ENCODE data around the gene FOXP2.

The FOXP2 gene

GRCh38 chr7:114657279-114657678 is 242.7 kb downstream of the FOXP2 start:
- DNase-seq (ENCODE audit: low read depth), result no peak

- no peak for DNase-seq (ENCODE audit: low read depth)
Measured at GRCh38 chr7:114658216-114658615, 243.6 kb downstream of the FOXP2 start.

- DNase-seq (ENCODE audit: low read depth), result no peak
Measured at GRCh38 chr7:114659409-114660125, 245.0 kb downstream of the FOXP2 start.

- DNase-seq (ENCODE audit: low read depth), result no peak
Measured at GRCh38 chr7:114660126-114660486, 245.5 kb downstream of the FOXP2 start.

- DNase-seq (ENCODE audit: low read depth), result no peak
Measured at GRCh38 chr7:114660753-114661152, 246.1 kb downstream of the FOXP2 start.

- no peak for DNase-seq (ENCODE audit: low read depth)
Measured at GRCh38 chr7:114662002-114662677, 247.5 kb downstream of the FOXP2 start.

- no peak for DNase-seq (ENCODE audit: low read depth)
Measured at GRCh38 chr7:114663502-114663901, 248.9 kb downstream of the FOXP2 start.

GRCh38 chr7:114670676-114671075 is 256.1 kb downstream of the FOXP2 start:
- no peak for DNase-seq (ENCODE audit: low read depth)

- DNase-seq (ENCODE audit: low read depth), result no peak
Measured at GRCh38 chr7:114671563-114672123, 257.0 kb downstream of the FOXP2 start.

- no peak for DNase-seq (ENCODE audit: low read depth)
Measured at GRCh38 chr7:114678116-114678515, 263.5 kb downstream of the FOXP2 start.

- no peak for DNase-seq (ENCODE audit: low read depth)
Measured at GRCh38 chr7:114687238-114687637, 272.6 kb downstream of the FOXP2 start.

GRCh38 chr7:114688443-114689055 is 273.9 kb downstream of the FOXP2 start:
- no peak for DNase-seq (ENCODE audit: low read depth)

- no peak for DNase-seq (ENCODE audit: low read depth)
Measured at GRCh38 chr7:114689406-114689805, 274.8 kb downstream of the FOXP2 start.

GRCh38 chr7:114691605-114692004 is 277.0 kb downstream of the FOXP2 start:
- no peak for DNase-seq (ENCODE audit: low read depth)

- no peak for DNase-seq (ENCODE audit: low read depth)
Measured at GRCh38 chr7:114695182-114695581, 280.6 kb downstream of the FOXP2 start.

GRCh38 chr7:114700247-114700928 is 285.8 kb downstream of the FOXP2 start:
- DNase-seq (ENCODE audit: low read depth), result no peak

- DNase-seq (ENCODE audit: low read depth), result no peak
Measured at GRCh38 chr7:114703677-114704076, 289.1 kb downstream of the FOXP2 start.

- no peak for DNase-seq (ENCODE audit: low read depth)
Measured at GRCh38 chr7:114708646-114709045, 294.0 kb downstream of the FOXP2 start.

GRCh38 chr7:114710499-114710898 is 295.9 kb downstream of the FOXP2 start:
- no peak for DNase-seq (ENCODE audit: low read depth)

- no peak for DNase-seq (ENCODE audit: low read depth)
Measured at GRCh38 chr7:114711241-114711640, 296.6 kb downstream of the FOXP2 start.

GRCh38 chr7:114715907-114716306 is 301.3 kb downstream of the FOXP2 start:
- no peak for DNase-seq (ENCODE audit: low read depth)

- DNase-seq (ENCODE audit: low read depth), result no peak
Measured at GRCh38 chr7:114718861-114719260, 304.2 kb downstream of the FOXP2 start.
